GM21717 (cell line): ENCODE results near the gene BCR.

Experiments
- ATAC-seq: cut with Tn5 transposase; IDR thresholded peaks from one replicate; pipeline ENCODE4 v1.9.1; 2021; ENCODE audit warnings: mild to moderate bottlenecking, moderate library complexity; ENCODE audit not compliant: unreplicated experiment

BCR gene

DNA sequence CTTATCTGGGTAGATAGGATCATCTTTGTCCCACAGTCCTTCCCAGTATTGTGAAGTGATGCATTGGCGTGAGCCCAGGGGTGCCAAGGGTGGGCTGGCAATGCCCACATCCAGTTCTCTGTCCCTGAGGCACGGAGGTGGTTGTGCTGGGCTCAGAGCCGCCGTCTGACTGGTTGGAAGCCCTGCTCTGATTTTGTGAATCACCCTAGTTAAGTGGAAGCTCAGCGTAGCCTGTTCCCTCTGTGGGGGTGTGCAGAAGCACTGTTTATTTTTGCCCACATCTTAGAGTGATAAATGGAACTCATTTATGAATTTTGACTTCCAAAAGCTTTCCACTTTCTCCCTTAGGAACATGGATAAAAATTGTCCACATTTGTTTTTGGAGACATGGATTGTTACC is 13.6 kb downstream of the BCR start:
- no peak for ATAC-seq

DNA sequence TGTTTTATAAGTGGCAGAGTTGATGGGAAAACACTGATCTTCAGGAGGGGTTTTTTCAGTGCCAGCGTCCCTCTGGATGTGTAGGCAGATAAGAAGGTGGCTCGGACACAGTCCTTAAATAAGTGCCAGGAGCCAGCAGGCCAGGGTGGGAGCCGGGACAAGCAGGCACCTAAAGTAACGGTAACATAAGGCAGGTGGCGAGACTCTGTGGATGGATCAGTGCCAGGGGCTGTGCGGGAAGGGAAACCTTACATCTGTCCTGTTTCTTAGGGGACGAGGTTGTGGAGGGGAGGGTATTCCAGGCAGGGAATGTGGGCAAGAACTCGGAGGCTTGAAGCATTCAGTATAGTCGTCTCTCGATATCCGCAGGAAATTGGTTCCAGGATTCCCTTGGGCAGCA is 15.9 kb downstream of the BCR start:
- no peak for ATAC-seq

DNA sequence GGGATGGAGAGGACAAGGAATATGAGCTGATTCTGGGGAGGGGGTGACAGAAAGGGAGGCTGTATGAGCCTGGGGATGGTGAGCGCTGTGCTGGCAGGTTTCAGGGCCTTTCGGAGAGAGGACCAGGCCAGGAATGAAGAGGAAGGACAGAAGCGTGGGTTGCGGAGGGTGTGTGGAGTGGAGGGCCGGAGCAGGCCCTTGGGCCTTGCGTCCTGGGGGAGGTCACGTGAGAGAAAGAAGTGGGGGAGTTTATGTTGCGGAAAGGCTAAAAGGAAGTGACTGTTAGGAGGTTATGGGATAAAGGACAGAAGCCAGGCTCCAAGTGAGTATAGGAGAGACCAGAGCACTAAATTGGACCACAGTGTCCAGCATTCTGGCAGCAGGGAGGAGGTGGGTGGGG is 17.5 kb downstream of the BCR start:
- ATAC-seq: no peak

DNA sequence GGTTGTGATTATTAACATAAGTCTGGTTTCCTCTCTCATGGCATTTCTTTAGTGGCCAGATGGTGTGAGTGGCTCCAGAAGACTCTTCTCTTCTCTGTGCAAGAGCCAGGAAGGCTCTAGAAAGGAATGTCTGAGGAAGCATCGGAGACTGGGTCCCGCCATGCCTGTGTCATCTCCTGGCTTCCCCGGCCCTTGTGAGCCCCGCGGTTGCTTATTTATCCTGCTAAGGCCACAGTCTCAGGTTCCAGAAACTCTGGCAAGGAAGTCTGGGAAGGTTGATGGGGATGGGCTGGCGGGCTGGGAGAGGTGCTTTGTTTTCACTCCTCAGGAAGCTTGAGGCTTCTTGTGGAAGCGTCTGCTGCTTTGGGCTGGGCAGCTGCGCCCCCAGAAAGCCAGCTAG is 18.9 kb downstream of the BCR start:
- ATAC-seq: no peak

- ATAC-seq: no peak
Observed at GRCh38 chr22:23200898-23201297, 20.6 kb downstream of the BCR start.

GRCh38 chr22:23202812-23203451 is 22.6 kb downstream of the BCR start:
- no peak for ATAC-seq

GRCh38 chr22:23203452-23204124 is 23.3 kb downstream of the BCR start:
- no peak for ATAC-seq

DNA sequence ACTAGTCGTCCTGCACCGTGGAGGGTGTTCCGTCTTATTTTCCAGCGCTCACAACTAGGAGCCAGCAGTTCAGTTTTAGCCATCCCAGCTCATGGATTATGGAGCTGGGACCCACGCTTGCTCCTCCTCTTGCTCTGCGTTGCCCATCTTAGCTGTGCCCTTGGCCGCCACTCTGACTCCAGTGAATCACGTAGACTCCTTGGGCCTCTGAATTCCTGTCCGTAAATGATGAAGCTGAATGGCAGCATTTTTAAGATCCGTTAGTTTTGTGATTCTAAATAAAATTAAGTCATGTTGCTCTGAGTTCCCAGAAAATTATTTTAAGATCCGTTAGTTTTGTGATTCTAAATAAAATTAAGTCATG is 23.8 kb downstream of the BCR start:
- ATAC-seq: no peak

GRCh38 chr22:23204541-23205157 is 24.3 kb downstream of the BCR start:
- no peak for ATAC-seq

DNA sequence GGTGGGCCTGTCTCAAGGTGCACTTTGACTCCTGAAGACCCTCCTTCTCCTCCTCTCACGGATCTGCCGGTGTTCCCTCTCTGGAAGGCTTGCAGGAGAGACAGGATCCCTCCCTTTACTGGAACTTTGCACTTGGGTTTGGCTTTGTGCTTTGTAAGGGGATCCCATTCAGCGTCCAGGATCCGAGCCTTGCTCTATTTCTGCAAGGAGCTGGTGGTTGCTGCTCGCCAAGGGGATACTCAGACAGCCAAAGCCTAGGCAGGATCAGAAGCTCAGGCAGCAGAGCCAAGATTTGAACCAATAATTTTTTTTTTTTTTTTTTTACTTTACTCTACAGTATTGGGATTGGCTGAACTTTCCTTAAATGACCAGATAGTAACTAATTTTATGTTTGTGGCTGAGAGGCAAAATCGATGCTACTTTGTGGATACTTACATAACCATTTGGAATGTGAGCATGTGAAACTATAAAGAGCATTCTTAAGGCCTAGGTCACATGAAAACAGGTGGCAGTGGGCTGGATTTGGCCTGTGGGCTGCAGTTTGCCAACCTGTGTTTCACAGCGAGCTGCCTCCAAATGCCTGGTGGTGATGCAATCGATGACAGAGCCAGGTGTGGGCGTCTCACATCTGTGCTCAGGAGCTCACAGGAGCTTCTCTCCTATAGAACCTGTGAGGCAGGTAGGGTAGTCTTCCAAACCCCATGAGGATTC is 25.2 kb downstream of the BCR start:
- ATAC-seq: no peak

DNA sequence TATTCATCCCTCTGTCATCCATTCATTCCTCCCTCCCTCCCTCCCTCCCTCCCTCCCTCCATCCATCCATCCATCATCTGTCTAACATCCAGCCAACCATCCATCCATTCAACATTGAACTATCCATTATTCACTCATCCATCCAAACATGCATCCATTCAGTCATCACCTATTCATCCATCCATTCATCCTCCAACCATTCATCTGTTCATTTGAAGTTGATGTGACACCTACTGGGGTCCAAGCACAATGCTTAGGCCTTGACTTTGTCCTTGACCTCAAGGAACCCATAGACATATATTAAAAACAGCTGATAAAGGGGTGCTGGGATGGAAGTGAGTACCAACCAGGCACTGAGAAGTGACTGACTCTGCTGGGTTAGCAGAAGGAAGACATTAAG is 26.6 kb downstream of the BCR start:
- ATAC-seq: no peak

DNA sequence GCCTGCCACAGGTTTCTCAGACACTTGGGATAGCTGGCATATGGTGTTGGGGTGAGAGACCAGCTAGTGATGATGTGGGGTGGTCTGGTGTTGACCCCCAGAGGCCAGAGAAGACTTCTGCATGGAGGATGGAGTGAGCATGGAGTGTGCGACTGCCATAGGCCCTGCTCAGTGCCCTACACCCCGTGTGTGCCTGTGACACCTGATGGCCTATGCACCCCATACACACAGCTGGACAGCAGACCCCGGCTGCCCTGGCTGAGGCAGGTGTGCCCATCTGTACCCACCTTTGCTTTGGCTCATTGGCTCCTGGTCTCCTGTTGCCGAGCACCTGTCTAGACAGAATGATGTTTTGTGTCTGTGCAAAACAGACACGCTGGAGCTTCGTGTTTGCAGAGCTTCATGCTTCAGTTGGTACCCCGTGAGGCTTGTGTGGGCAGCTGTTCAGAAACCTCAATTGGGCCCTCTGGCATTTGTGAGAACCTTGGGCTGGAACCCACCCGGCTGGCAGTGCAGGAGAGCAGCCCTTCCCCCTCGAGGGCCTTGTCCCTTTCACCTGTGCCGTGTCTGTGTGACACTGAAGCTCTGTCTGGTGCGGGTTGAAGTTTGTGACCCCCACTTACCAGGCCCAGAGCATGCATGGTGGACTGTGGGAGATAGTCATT is 27.6 kb downstream of the BCR start:
- no peak for ATAC-seq

DNA sequence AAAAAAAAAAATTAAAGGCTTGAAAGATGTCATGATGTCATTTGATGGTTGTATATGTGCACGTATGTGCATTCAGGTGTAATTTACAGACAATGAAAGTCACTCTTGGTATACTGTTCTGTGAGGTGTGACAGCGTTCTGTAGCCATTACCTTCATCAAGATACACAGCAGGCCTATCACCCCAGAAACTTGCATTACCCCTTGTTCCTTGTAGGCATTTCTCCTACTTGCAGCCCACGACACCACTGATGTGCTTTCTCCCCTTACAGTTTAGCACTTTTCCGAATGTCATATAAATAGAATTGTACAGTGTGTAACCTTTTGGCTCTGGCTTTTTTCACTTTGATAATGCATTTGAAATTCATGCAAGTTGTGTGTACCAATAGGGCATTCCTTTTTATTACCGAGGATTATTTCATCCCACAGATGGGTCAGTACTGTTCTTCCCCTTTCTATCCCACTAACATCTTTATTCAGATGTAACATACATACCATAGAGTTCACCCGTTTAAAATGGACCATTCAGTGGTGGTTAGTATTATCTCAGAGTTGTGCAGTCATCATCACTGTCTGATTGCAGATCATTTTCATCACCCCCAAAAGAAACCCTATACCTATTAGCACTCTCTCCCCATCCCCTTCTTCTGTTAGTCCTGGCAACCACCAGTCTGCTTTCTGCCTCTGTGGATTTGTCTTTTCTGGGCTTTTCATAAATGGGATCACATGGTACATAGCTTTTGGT is 30.3 kb downstream of the BCR start:
- ATAC-seq: no peak

GRCh38 chr22:23211622-23212021 is 31.3 kb downstream of the BCR start:
- no peak for ATAC-seq

DNA sequence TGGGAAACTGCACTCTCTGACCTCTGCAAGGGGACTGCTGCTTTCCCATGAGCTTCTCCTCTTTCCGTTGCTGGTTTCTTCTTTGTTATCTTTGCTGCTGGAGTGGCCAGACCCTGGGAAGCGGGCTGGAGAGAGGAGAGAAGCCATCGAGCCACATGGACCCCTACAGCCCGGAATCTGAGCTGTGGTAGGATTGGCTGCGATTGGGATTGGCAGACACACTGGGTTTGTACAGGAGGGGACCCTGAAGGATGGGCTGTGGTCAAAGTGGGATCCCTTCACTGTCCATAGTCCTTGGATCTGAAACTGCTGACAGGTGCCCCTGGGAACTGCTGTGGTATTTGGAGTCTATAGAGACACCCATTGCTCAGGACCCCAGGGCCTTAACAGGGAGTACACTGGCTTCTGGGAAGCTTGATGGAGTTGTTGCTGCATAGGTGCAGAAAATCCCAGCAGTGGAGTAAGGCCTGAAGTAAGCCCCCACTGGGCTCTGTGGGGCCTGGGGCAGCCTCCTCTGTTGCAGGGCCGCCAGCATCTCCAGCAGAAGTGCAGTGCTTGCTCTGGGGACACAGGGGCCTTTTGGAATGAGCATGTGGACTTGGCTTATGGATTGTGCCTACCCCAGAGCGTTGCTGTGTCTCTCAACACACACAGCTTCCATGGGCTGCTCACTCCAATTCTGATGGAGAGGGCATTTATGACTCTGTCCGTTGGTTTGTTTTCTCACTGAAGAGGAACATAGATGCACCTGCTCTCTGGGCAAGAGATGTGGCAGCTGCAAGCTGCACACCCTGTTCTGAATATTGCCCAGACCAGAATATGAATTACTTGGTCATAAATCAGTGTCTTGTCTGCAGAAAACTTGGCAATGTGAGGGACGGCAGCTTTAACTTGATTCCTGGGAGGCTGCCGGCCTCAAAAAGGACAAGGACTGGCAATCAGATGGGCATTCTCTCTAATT is 32.0 kb downstream of the BCR start:
- no peak for ATAC-seq

- no peak for ATAC-seq
Observed at GRCh38 chr22:23213022-23213555, 32.8 kb downstream of the BCR start.

GRCh38 chr22:23213581-23214334 is 33.4 kb downstream of the BCR start:
- ATAC-seq: no peak

GRCh38 chr22:23214398-23214797 is 34.1 kb downstream of the BCR start:
- no peak for ATAC-seq
